ENCODE data around the gene EPHX1.

GRCh38 chr1:225830841-225831240 lies 20.9 kb downstream of the EPHX1 start:
- TF ChIP-seq POLR2AphosphoS5 (IDR thresholded peaks at IDR 0.05; ENCODE audit: low read depth, low read length) (no peak), REST (IDR thresholded peaks at IDR 0.05; ENCODE audit: insufficient read depth in 1 of 2, low read depth in 2 of 2, low read length in 2 of 2) (no peak)
